Activated CD8-positive, alpha-beta T cell treated with anti-CD3 and anti-CD28 coated beads, Interleukin-2, amount 10 ng/mL, durations not matched to agents 7 days and 5 days (primary cell): Measurements from ENCODE around the gene EN1. TPM values are rescaled to one million over a fixed set of nuclear protein-coding genes. Genes with fewer than 3 reads are reported as not detected.

ENCODE experiments used
- ATAC-seq: fragments of 150-1000 bp; cut with Tn5 transposase; one replicate; pipeline ENCODE4 v1.10.0; 2021; ENCODE audit warnings: moderate library complexity
- CTCF ChIA-PET: fragments of 350-600 bp; sonication (Branson Sonifier 250); formaldehyde crosslinking; loops from one replicate; lab custom pipeline; 2021; ENCODE audit warnings: antibody characterized with exemption; lab: Charles Lee
- POLR2A ChIA-PET: fragments of 350-600 bp; sonication (Branson Sonifier 250); formaldehyde crosslinking; loops from one replicate; lab custom pipeline; 2021; ENCODE audit warnings: antibody characterized with exemption; lab: Charles Lee
- DNase-seq: peaks from one replicate; pipeline ENCODE4 v3.0.0-alpha.2; 2020
- H3K27ac Mint-ChIP-seq: one replicate; pipeline ENCODE4 v1.8.0; 2021; ENCODE audit warnings: mild to moderate bottlenecking, mixed read lengths
- H3K27me3 Mint-ChIP-seq: one replicate; pipeline ENCODE4 v1.8.0; 2021; ENCODE audit warnings: low read depth, mixed read lengths
- H3K36me3 Mint-ChIP-seq: one replicate; pipeline ENCODE4 v1.8.0; 2021; ENCODE audit warnings: low read depth, mixed read lengths
- H3K4me1 Mint-ChIP-seq: one replicate; pipeline ENCODE4 v1.8.0; 2021; ENCODE audit warnings: low read depth, mixed read lengths
- H3K4me3 Mint-ChIP-seq: one replicate; pipeline ENCODE4 v1.8.0; 2021; ENCODE audit warnings: mild to moderate bottlenecking, mixed read lengths
- H3K9me3 Mint-ChIP-seq: one replicate; pipeline ENCODE4 v1.8.0; 2022; ENCODE audit warnings: mixed read lengths; ENCODE audit not compliant: insufficient read depth
- total RNA-seq, 2 experiments: library from RNA; stranded (reverse); gene quantifications; one replicate each; pipeline ENCODE4 v1.2.3, GENCODE V29; 2021

The EN1 gene
- total RNA-seq, result not detected

DNA sequence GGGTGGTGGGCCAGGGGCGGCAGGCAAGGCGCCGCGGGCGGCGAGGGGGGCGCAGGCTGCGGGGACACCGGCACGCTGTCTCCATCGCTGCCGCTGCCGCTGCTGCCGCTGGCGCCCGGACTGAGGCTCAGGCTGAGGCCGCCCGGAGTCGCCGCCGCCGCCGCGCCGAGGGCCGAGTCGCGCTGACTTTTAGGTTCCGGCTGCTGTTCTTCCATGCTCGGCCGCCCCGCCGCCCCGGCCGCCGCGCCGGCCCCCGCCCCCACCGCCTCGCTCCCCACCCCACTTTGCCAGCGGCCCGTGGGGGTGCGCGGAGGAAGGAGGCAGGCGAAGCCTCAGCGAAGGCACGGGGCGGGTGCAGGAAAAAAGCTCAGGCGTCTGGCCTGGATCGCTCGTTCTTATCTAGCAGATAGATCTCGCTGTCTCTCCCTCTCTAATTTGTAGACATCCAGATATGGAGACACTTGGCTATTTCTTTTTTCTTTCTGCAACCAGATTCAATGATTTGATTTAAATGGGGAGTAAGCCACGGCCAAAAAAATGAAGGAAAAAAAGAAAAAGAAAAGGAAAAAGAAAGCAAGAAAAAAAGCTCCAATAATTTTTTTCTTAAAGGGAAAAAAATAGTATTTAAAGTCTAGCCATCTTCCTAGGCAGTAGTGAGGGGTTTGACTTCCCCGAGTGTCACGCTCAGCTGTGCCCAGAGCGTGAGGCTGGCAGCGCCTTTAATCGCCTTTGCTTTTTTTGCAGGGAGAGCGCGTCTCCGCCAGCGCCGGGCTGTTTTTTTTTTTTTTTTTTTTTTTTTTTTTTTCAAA, at the start of gene EN1:
TSS of gene EN1 (minus strand) at position 696 of the 809 bp plus-strand sequence. CDS start at position 215, 481 bp downstream.
- peak within 1 kb of the TSS; percentile 49 for H3K4me3 Mint-ChIP-seq
- POLR2A ChIA-PET, result no interaction called here
- H3K27me3 Mint-ChIP-seq, result peaks cover 79% of the 10 kb centered on the region
- CTCF ChIA-PET, result interaction anchor here (1.3 to 4.5 kb wide), 3 partner anchors 7 to 35 kb away, joined by 4 to 24 read pairs (median 4); no protein-coding TSS in a partner anchor
- H3K27ac Mint-ChIP-seq, result peak within 1 kb of the TSS; percentile 68
- H3K4me1 Mint-ChIP-seq, result peaks cover 11% of the 10 kb centered on the region
- DNase-seq (no peak), ATAC-seq (no peak)
- H3K36me3 Mint-ChIP-seq, result peaks cover 15% of the 10 kb centered on the region
- H3K9me3 Mint-ChIP-seq, result no peaks in the 10 kb centered on the region

DNA sequence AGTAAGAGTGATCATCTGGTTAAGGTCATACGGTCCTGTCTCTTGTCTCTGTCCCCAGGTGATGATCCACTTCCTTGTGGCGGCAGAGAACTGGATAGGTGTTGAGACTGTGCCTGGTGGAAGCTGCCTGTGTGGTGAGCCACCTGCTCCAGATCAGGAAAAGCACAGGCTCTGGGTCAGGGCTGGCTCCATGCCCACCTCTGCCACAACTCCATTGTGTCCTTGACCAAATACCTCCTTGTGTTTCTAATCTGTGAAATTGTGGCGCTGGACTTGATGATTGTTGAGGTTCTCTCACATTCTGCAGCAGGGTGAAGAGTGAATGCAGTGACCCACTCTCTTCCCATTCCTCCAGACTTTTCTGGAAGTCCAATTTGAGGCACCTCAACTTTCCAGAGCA, 45.7 kb upstream of the EN1 start:
- no peaks in the 10 kb centered on the region for H3K4me1 Mint-ChIP-seq
- peaks cover 2% of the 10 kb centered on the region for H3K27me3 Mint-ChIP-seq
- no peak overlapping the region for H3K4me3 Mint-ChIP-seq
- ATAC-seq (no peak), DNase-seq (no peak)
- H3K27ac Mint-ChIP-seq, result no peak overlapping the region
- H3K9me3 Mint-ChIP-seq, result peaks cover 12% of the 10 kb centered on the region
- POLR2A ChIA-PET, result no interaction called here
- no peaks in the 10 kb centered on the region for H3K36me3 Mint-ChIP-seq
- CTCF ChIA-PET, result interaction anchor here (2.9 kb wide), 1 partner anchor 11 kb away, joined by 13 read pairs; no protein-coding TSS in a partner anchor

DNA sequence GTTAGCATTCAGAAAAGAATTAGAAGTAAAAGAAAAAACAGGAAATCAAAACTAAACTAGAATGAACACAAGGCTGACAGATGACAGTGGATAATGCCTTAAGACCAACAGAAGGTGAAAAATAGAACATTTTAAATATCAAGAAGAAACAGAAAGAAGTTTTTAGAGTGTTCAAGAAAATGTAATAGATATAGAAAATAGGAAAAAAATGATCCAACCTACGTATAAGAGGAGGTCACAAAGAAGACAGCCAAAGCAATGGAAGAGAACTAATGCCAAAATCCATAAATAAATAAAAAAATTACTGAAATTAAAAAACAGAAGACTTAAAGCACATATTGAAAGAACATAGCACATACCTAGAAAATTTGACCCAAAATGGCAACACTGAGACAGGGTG, 42.5 kb upstream of the EN1 start:
- Mint-ChIP-seq H3K36me3 (no peaks in the 10 kb centered on the region), H3K27ac (no peak overlapping the region), H3K4me1 (no peaks in the 10 kb centered on the region), H3K9me3 (peaks cover 12% of the 10 kb centered on the region), H3K4me3 (no peak overlapping the region), H3K27me3 (peaks cover 2% of the 10 kb centered on the region)
- POLR2A ChIA-PET, result no interaction called here
- DNase-seq, result no peak
- ATAC-seq, result no peak
- CTCF ChIA-PET, result no interaction called here

DNA sequence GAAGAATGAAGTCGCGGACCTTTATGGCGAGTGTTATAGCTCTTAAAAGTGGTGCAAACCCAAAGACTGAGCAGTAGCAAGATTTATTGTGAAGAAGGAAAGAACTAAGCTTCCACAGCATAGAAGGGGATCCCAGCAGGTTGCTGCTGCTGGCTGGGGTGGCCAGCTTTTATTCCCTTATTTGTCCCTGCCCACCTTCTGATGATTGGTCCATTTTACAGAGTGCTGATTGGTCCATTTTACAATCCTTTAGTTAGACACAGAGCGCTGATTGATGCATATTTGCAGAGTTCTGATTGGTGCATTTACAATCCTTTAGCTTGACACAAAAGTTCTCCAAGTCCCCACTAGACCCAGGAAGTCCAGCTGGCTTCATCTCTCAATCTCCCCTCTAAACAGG, 36.3 kb upstream of the EN1 start:
- Mint-ChIP-seq H3K36me3 (no peaks in the 10 kb centered on the region), H3K9me3 (no peaks in the 10 kb centered on the region), H3K4me1 (peaks cover 14% of the 10 kb centered on the region), H3K4me3 (no peak overlapping the region), H3K27me3 (peaks cover 6% of the 10 kb centered on the region), H3K27ac (no peak overlapping the region)
- no peak for DNase-seq
- POLR2A ChIA-PET, result no interaction called here
- ATAC-seq, result no peak
- CTCF ChIA-PET, result interaction anchor here (0.8 to 4.4 kb wide), 10 partner anchors 8 to 382 kb away, joined by 3 to 46 read pairs (median 9); no protein-coding TSS in a partner anchor

- DNase-seq (peak; percentile 71), ATAC-seq (peak; percentile 75)
- peak overlapping the region; percentile 73 for H3K4me3 Mint-ChIP-seq
- peak overlapping the region; percentile 46 for H3K27ac Mint-ChIP-seq
- no peaks in the 10 kb centered on the region for H3K9me3 Mint-ChIP-seq
- H3K36me3 Mint-ChIP-seq, result no peaks in the 10 kb centered on the region
- ChIA-PET POLR2A (no interaction called here), CTCF (interaction anchor here (0.7 to 4.4 kb wide), 23 partner anchors 9 to 594 kb away, joined by 3 to 46 read pairs (median 6); no protein-coding TSS in a partner anchor)
- peaks cover 6% of the 10 kb centered on the region for H3K27me3 Mint-ChIP-seq
- peaks cover 14% of the 10 kb centered on the region for H3K4me1 Mint-ChIP-seq
Measured at GRCh38 chr2:118882693-118883336, 35.4 kb upstream of the EN1 start.

- ChIA-PET CTCF (interaction anchor here (0.6 to 4.4 kb wide), 43 partner anchors 10 to 834 kb away, joined by 3 to 46 read pairs (median 4); partner anchors contain the start of gene EN1), POLR2A (no interaction called here)
- H3K4me3 Mint-ChIP-seq, result no peak overlapping the region
- H3K27ac Mint-ChIP-seq, result no peak overlapping the region
- peaks cover 14% of the 10 kb centered on the region for H3K4me1 Mint-ChIP-seq
- H3K27me3 Mint-ChIP-seq, result peaks cover 6% of the 10 kb centered on the region
- H3K9me3 Mint-ChIP-seq, result no peaks in the 10 kb centered on the region
- DNase-seq (peak; percentile 71), ATAC-seq (peak; percentile 87)
- no peaks in the 10 kb centered on the region for H3K36me3 Mint-ChIP-seq
Measured at GRCh38 chr2:118881490-118882129, 34.2 kb upstream of the EN1 start.

DNA sequence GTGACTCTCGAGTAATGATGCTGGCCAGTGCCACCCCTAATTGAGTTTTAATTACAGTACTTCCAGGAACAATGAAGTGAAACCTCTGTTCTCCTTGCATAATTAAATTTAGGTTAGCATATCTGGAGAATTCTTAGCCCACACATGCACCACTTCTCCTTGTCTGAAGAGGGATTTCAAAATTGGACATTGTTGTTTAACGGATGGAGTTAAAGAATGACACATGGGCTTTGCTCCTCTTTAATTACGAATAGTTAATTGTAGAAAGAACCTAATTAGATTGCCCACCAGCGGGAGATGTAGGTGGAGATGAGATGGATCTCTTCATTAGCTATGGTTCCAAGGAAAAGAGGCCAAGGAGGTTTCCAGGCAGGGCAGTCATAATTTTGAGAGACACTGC, 33.1 kb upstream of the EN1 start:
- no peak overlapping the region for H3K4me3 Mint-ChIP-seq
- ChIA-PET POLR2A (no interaction called here), CTCF (interaction anchor here (0.7 to 4.4 kb wide), 15 partner anchors 9 to 600 kb away, joined by 3 to 46 read pairs (median 6); no protein-coding TSS in a partner anchor)
- no peaks in the 10 kb centered on the region for H3K9me3 Mint-ChIP-seq
- peaks cover 14% of the 10 kb centered on the region for H3K4me1 Mint-ChIP-seq
- ATAC-seq, result no peak
- no peak overlapping the region for H3K27ac Mint-ChIP-seq
- DNase-seq, result peak; percentile 17
- H3K27me3 Mint-ChIP-seq, result peaks cover 6% of the 10 kb centered on the region
- H3K36me3 Mint-ChIP-seq, result no peaks in the 10 kb centered on the region

GRCh38 chr2:118878531-118879149, 31.2 kb upstream of the EN1 start:
- Mint-ChIP-seq H3K27me3 (peaks cover 6% of the 10 kb centered on the region), H3K9me3 (no peaks in the 10 kb centered on the region), H3K36me3 (no peaks in the 10 kb centered on the region), H3K27ac (no peak overlapping the region), H3K4me3 (no peak overlapping the region), H3K4me1 (peaks cover 14% of the 10 kb centered on the region)
- peak; percentile 4 for DNase-seq
- CTCF ChIA-PET, result interaction anchor here (3.2 kb wide), 1 partner anchor 248 kb away, joined by 10 read pairs; no protein-coding TSS in a partner anchor
- ATAC-seq, result no peak
- POLR2A ChIA-PET, result no interaction called here

DNA sequence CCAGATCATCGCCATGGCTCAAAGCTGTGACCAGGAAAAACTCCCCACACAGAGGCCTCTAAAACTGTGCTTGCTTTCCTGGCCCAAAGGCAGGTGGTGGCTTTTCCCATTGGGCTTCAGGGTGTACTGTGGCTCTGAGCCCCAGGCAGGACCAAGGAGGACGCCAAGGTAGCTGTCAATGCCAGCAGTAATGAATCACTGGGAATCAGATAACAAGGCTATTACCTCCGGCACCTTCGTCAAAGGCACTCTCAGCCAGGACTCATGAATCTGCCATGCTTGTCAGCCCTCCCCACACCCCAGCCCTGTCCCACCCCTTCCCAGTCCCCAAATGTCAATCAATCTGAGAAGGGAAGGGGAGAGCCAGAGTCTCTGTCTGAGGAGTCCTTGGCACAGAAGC, 27.9 kb upstream of the EN1 start:
- no peaks in the 10 kb centered on the region for H3K36me3 Mint-ChIP-seq
- H3K27ac Mint-ChIP-seq, result no peak overlapping the region
- peaks cover 18% of the 10 kb centered on the region for H3K27me3 Mint-ChIP-seq
- H3K4me3 Mint-ChIP-seq, result no peak overlapping the region
- POLR2A ChIA-PET, result no interaction called here
- ATAC-seq, result no peak
- H3K4me1 Mint-ChIP-seq, result no peaks in the 10 kb centered on the region
- H3K9me3 Mint-ChIP-seq, result no peaks in the 10 kb centered on the region
- no peak for DNase-seq
- CTCF ChIA-PET, result no interaction called here

DNA sequence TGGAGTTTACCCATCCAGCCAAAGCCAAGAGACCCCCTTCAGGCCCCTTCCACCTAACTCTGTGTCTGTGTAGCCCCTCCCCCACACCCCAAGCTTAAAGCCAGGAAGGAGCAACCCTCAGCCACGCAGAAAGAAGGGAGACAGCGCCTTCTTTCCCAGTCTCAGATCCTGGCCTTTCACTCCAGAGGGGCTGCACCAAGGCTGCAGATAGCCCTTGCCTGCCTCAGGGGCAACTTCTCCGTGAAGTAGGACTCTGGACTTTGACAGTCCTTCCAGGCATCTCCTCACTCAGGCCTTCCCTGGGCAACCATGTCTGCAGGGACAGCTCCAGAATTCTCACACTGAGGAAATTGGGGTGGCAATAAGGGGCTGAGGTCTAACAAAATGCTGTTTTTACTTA, 26.9 kb upstream of the EN1 start:
- CTCF ChIA-PET, result no interaction called here
- ATAC-seq (no peak), DNase-seq (no peak)
- H3K4me3 Mint-ChIP-seq, result no peak overlapping the region
- POLR2A ChIA-PET, result no interaction called here
- no peaks in the 10 kb centered on the region for H3K36me3 Mint-ChIP-seq
- H3K9me3 Mint-ChIP-seq, result no peaks in the 10 kb centered on the region
- H3K27me3 Mint-ChIP-seq, result peaks cover 17% of the 10 kb centered on the region
- H3K4me1 Mint-ChIP-seq, result no peaks in the 10 kb centered on the region
- H3K27ac Mint-ChIP-seq, result no peak overlapping the region

DNA sequence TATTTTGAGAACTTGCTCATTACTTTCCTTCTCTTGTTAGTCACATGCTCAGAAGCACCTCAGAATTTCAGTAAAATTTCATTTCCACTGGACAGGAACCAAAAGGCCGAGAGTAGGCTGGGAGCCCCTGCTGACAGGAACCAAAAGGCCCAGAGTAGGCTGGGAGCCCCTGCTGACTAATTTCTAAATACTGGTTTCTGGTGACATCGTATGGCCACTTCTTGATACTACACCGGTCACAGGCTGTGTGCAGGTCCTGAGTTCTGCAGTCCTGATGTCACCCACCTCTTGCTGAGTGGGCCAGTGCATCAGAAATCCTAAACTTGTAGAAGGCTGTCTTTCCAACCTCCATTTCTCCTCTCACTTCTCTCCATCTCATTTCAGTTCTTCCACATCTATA, 17.7 kb upstream of the EN1 start:
- H3K36me3 Mint-ChIP-seq, result no peaks in the 10 kb centered on the region
- no peak overlapping the region for H3K27ac Mint-ChIP-seq
- ChIA-PET POLR2A (no interaction called here), CTCF (no interaction called here)
- peak; percentile 81 for ATAC-seq
- H3K4me1 Mint-ChIP-seq, result no peaks in the 10 kb centered on the region
- no peaks in the 10 kb centered on the region for H3K9me3 Mint-ChIP-seq
- peaks cover 29% of the 10 kb centered on the region for H3K27me3 Mint-ChIP-seq
- H3K4me3 Mint-ChIP-seq, result no peak overlapping the region
- DNase-seq, result peak; percentile 36
